CD4-positive, CD25-positive, alpha-beta regulatory T cell (primary cell): ENCODE results near the gene SLC5A7. TPM values are rescaled to one million over a fixed set of nuclear protein-coding genes. Genes with fewer than 3 reads are reported as not detected.

Experiments used
- ATAC-seq, 2 donors: fragments of 150-1000 bp; cut with Tn5 transposase; one replicate each; pipeline ENCODE4 v1.10.0; 2021; ENCODE audit warnings: low read depth in 2 of 2, moderate number of reproducible peaks in 2 of 2, moderate library complexity in 1 of 2
- DNase-seq, 3 donors: peaks; one replicate each; pipeline versions ENCODE4 v3.0.0 to v3.0.0-alpha.2; 2012 to 2022; ENCODE audit warnings: mixed read lengths in 1 of 3
- H3K27ac ChIP-seq: one replicate; pipeline ENCODE4 v1.7.0; 2013; ENCODE audit warnings: mild to moderate bottlenecking, low read length; ENCODE audit not compliant: insufficient read depth, poor library complexity, severe bottlenecking
- H3K27me3 ChIP-seq: one replicate; pipeline ENCODE4 v1.7.0; 2013; ENCODE audit warnings: low read length; ENCODE audit not compliant: control insufficient read depth, insufficient read depth
- H3K36me3 ChIP-seq: one replicate; pipeline ENCODE4 v1.7.0; 2013; ENCODE audit warnings: mild to moderate bottlenecking, low read length, moderate library complexity; ENCODE audit not compliant: control insufficient read depth, insufficient read depth
- H3K4me1 ChIP-seq: 2 replicates; pipeline ENCODE4 v1.7.0; 2013; ENCODE audit warnings: mild to moderate bottlenecking, low read length; ENCODE audit not compliant: insufficient read depth, control insufficient read depth, poor library complexity, severe bottlenecking
- H3K4me3 ChIP-seq: one replicate; pipeline ENCODE4 v1.7.0; 2013; ENCODE audit warnings: low read depth, mild to moderate bottlenecking, low read length, moderate library complexity
- H3K9me3 ChIP-seq, 2 experiments: 1 replicate in 1 of 2; 2 replicates in 1 of 2; pipeline ENCODE4 v1.7.0; 2013; ENCODE audit warnings: low read length in 2 of 2, mild to moderate bottlenecking in 1 of 2, moderate library complexity in 1 of 2; ENCODE audit not compliant: control insufficient read depth in 2 of 2
- H3K27ac Mint-ChIP-seq, 3 donors: one replicate each; pipeline ENCODE4 v1.8.0; 2020 to 2022; ENCODE audit warnings: mild to moderate bottlenecking in 3 of 3, mixed read lengths in 3 of 3, moderate library complexity in 2 of 3
- H3K27me3 Mint-ChIP-seq: one replicate; pipeline ENCODE4 v1.8.0; 2022; ENCODE audit warnings: mild to moderate bottlenecking, mixed read lengths
- H3K36me3 Mint-ChIP-seq: one replicate; pipeline ENCODE4 v1.8.0; 2020; ENCODE audit warnings: mixed read lengths
- H3K4me1 Mint-ChIP-seq, 4 donors: one replicate each; pipeline ENCODE4 v1.8.0; 2020 to 2022; ENCODE audit warnings: mixed read lengths in 4 of 4, mild to moderate bottlenecking in 1 of 4
- H3K4me3 Mint-ChIP-seq, 4 donors: one replicate each; pipeline ENCODE4 v1.8.0; 2020 to 2022; ENCODE audit warnings: mild to moderate bottlenecking in 4 of 4, mixed read lengths in 4 of 4, moderate library complexity in 3 of 4
- H3K9me3 Mint-ChIP-seq, 7 donors: one replicate each; pipeline ENCODE4 v1.8.0; 2020 to 2022; ENCODE audit warnings: mixed read lengths in 7 of 7, mild to moderate bottlenecking in 3 of 7, moderate library complexity in 2 of 7
- polyA plus RNA-seq, 4 donors: library from polyadenylated mRNA; unstranded; fragments of 300-500 nt; fragmentation: Illumina TruSeq; gene quantifications; one replicate each; pipeline ENCODE4 v1.2.3, GENCODE V29; 2021
- total RNA-seq: library from RNA; stranded (reverse); gene quantifications from one replicate; pipeline ENCODE4 v1.2.3, GENCODE V29; 2022

SLC5A7 gene
- total RNA-seq: not detected
- polyA plus RNA-seq: not detected

DNA sequence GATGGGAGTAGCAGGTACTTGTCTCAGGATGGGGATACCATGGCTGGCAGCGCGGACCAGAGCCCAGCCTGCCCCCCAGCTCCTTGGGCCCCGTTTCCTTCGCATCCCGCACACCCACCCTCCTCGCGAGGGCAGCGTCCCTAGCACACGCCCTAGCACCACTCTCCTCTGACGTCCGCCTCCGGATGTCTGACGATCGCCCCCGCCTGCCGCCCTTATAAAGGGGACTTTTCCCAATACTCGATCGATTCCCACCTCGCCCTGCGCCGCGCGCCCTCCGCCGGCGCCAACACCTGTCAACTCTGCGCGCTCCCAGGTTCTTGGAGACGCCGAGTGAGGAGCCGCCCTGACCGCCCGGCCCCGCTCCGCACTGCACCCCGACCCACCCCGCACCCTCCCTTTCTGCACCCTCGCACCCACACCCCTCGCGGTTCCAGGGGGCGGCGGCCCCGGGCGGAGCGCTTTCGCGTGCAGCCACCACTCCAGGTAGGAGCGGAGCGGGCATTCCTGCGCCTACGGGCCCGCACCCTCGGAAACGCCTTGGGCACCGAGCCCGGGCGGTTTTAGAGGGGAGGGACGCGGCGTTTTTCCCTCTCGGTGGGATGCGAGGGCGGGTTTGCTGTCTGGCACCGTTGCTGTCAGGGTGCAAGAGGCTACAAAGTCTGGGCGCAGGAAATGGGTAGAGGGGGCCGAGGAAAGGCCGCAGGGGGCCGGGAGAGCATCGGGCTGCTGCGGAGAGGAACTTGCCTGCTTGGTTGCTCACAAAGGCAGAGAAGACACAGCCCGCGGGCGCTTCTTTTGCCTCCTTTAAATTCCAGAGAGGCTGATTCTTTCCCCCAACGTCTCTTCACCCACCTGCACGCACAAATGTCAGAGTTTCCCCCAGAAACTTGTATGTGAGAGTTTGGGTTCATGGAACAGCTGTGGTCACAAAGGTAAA is at the start of gene SLC5A7:
TSS of gene SLC5A7 (plus strand) at position 247 of the 940 bp plus-strand sequence. CDS start 1,632 bp downstream, outside the sequence.
- ATAC-seq (no peak), DNase-seq (no peak)
- H3K4me3 Mint-ChIP-seq: no peak within 1 kb of the TSS
- Histone ChIP-seq H3K27me3 (no peaks in the 10 kb centered on the region), H3K4me1 (no peaks in the 10 kb centered on the region), H3K9me3 (no peaks in the 10 kb centered on the region), H3K27ac (no peak within 1 kb of the TSS), H3K4me3 (no peak within 1 kb of the TSS), H3K36me3 (no peaks in the 10 kb centered on the region)
- peaks cover 15% of the 10 kb centered on the region for H3K27me3 Mint-ChIP-seq
- no peak within 1 kb of the TSS for H3K27ac Mint-ChIP-seq
- H3K4me1 Mint-ChIP-seq: no peaks in the 10 kb centered on the region
- peaks cover 0 to 2% (median 0%) of the 10 kb centered on the region in 7 donors for H3K9me3 Mint-ChIP-seq
- H3K36me3 Mint-ChIP-seq: no peaks in the 10 kb centered on the region

DNA sequence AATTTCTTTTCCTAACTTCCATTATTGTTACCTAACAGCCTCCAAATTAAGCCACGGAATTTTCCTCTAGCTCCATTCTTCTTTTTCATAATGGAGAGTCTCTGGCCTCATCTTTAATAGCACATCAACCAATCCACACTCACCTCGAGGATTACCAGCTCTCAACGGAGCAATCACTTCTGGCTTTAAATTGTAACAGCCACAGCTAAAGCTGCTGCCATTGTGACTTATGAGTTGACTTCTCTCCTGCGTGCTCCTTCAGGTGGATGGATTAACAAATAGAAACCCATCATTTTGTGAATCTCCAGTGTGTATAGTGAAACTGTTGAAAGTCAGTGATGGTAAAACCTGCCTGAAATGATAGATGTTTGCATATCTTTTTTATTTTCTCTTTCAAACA is 24.9 kb upstream of the SLC5A7 start:
- Mint-ChIP-seq H3K4me1 (no peaks in the 10 kb centered on the region), H3K9me3 (peaks cover 0 to 3% (median 0%) of the 10 kb centered on the region in 7 donors), H3K36me3 (no peaks in the 10 kb centered on the region), H3K27ac (no peak overlapping the region), H3K4me3 (no peak overlapping the region), H3K27me3 (no peaks in the 10 kb centered on the region)
- no peak for ATAC-seq
- no peak for DNase-seq
- no peaks in the 10 kb centered on the region for H3K4me1 ChIP-seq
- H3K9me3 ChIP-seq: no peaks in the 10 kb centered on the region
- H3K27me3 ChIP-seq: no peaks in the 10 kb centered on the region
- H3K36me3 ChIP-seq: no peaks in the 10 kb centered on the region
- no peak overlapping the region for H3K27ac ChIP-seq
- H3K4me3 ChIP-seq: no peak overlapping the region

DNA sequence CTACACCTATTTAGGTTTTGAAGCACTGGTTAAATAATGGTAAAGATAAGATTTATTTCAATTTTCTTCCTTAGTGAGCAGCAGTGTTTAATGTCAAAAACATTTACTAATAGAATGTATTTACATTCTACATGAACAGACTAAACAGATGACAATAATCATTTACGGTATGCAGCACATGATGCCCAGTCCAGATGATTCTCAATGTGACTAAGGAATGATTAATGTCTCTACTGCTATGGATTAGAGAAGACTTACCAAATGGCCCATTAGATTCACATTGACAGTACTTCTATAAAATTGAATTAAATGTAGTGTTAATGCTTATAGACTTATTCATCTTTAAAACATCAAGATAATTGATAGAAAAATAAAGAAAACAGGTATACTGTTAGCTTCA is 22.1 kb upstream of the SLC5A7 start:
- no peaks in the 10 kb centered on the region for H3K27me3 ChIP-seq
- H3K27me3 Mint-ChIP-seq: no peaks in the 10 kb centered on the region
- ATAC-seq (no peak), DNase-seq (no peak)
- H3K4me3 ChIP-seq: no peak overlapping the region
- H3K36me3 Mint-ChIP-seq: no peaks in the 10 kb centered on the region
- H3K9me3 Mint-ChIP-seq: peaks cover 0 to 6% (median 1%) of the 10 kb centered on the region in 7 donors
- no peaks in the 10 kb centered on the region for H3K9me3 ChIP-seq
- no peak overlapping the region for H3K4me3 Mint-ChIP-seq
- no peak overlapping the region for H3K27ac Mint-ChIP-seq
- no peaks in the 10 kb centered on the region for H3K4me1 ChIP-seq
- no peak overlapping the region for H3K27ac ChIP-seq
- H3K4me1 Mint-ChIP-seq: no peaks in the 10 kb centered on the region
- H3K36me3 ChIP-seq: no peaks in the 10 kb centered on the region

DNA sequence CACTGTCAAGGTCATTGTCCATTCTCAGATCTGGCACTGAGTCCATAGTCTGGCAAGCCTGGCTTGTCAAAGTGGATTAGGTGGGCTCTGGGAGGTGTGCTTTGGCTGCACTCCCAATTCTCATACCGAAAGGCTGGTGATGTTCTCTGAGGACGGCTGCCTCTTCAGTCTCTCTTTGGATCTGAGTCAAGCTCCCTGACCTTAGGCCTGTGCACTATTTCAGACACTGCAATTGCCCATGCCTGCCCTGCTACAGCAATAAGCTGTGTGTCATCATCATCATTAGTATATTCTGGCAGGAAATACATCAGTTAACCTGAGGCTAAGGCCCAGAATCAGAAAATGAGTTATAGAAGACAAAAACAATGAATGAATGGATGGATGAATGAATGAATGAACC is 1.6 kb upstream of the SLC5A7 start:
- Mint-ChIP-seq H3K27me3 (peaks cover 15% of the 10 kb centered on the region), H3K9me3 (peaks cover 0 to 2% (median 0%) of the 10 kb centered on the region in 7 donors), H3K4me1 (no peaks in the 10 kb centered on the region), H3K4me3 (no peak overlapping the region), H3K27ac (no peak overlapping the region), H3K36me3 (no peaks in the 10 kb centered on the region)
- no peaks in the 10 kb centered on the region for H3K4me1 ChIP-seq
- DNase-seq (no peak), ATAC-seq (no peak)
- no peaks in the 10 kb centered on the region for H3K27me3 ChIP-seq
- no peaks in the 10 kb centered on the region for H3K9me3 ChIP-seq
- no peak overlapping the region for H3K4me3 ChIP-seq
- no peak overlapping the region for H3K27ac ChIP-seq
- no peaks in the 10 kb centered on the region for H3K36me3 ChIP-seq

DNA sequence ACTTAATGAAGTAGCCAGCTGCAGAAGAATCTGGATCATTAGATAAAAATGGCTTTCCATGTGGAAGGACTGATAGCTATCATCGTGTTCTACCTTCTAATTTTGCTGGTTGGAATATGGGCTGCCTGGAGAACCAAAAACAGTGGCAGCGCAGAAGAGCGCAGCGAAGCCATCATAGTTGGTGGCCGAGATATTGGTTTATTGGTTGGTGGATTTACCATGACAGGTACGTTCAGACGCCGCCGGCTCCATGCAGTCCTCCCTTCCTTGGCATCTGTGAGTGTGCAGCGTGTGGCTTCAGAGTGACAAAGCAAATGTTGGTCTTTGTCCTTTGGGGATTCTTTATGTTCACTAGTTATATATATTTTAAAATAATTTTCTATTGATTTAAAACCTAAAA is 1.8 kb downstream of the SLC5A7 start:
- Histone ChIP-seq H3K27ac (no peak overlapping the region), H3K36me3 (no peaks in the 10 kb centered on the region), H3K9me3 (no peaks in the 10 kb centered on the region), H3K4me1 (no peaks in the 10 kb centered on the region), H3K27me3 (no peaks in the 10 kb centered on the region), H3K4me3 (no peak overlapping the region)
- Mint-ChIP-seq H3K27me3 (peaks cover 15% of the 10 kb centered on the region), H3K27ac (no peak overlapping the region), H3K4me1 (no peaks in the 10 kb centered on the region), H3K4me3 (no peak overlapping the region), H3K9me3 (peaks cover 0 to 2% (median 0%) of the 10 kb centered on the region in 7 donors), H3K36me3 (no peaks in the 10 kb centered on the region)
- ATAC-seq: no peak
- DNase-seq: no peak

DNA sequence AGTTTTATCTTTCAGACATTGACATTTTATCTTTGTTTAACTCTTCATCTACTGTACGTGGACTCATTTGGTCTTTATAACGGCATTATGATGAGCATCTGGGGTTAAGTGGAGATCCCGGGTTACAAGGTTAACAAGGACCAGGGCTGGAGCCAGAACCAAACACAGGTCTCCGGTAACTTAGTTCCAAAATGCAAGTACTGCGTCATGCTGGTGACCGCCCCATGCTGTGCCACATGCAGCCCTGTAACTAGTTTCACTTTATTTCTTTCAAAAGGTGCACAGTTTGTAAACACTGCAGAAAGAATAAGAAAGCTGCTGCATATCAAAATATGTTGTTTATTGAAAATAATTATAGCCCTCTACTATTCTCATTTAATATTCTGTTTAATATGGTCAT is 3.1 kb downstream of the SLC5A7 start:
- DNase-seq (no peak), ATAC-seq (no peak)
- H3K4me1 ChIP-seq: no peaks in the 10 kb centered on the region
- no peaks in the 10 kb centered on the region for H3K27me3 ChIP-seq
- H3K9me3 ChIP-seq: no peaks in the 10 kb centered on the region
- Mint-ChIP-seq H3K4me3 (no peak overlapping the region), H3K9me3 (peaks cover 0 to 2% (median 0%) of the 10 kb centered on the region in 7 donors), H3K4me1 (no peaks in the 10 kb centered on the region), H3K27ac (no peak overlapping the region), H3K27me3 (peaks cover 9% of the 10 kb centered on the region), H3K36me3 (no peaks in the 10 kb centered on the region)
- H3K4me3 ChIP-seq: no peak overlapping the region
- H3K27ac ChIP-seq: no peak overlapping the region
- H3K36me3 ChIP-seq: no peaks in the 10 kb centered on the region

DNA sequence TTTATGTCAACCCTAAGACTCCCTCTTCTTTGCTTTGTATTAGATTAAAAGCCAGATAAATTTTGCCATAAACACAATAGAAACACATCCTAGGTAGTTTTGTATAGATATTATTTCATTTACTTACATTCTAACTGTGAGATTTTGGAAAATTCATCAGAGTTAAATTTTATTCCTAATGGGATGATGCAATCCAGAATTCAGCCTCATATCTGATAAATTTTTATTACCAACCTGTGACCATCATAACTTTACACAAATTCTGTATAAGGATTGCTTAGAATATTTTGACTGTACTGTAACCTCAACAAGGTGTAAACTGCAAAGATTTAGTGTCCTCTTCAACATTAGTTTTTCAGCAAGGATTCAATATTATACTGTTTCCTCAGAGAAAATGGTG is 4.4 kb downstream of the SLC5A7 start:
- H3K27ac ChIP-seq: no peak overlapping the region
- H3K27me3 Mint-ChIP-seq: peaks cover 9% of the 10 kb centered on the region
- H3K9me3 Mint-ChIP-seq: peaks cover 0 to 2% (median 0%) of the 10 kb centered on the region in 7 donors
- ATAC-seq (no peak), DNase-seq (no peak)
- H3K27ac Mint-ChIP-seq: no peak overlapping the region
- no peaks in the 10 kb centered on the region for H3K27me3 ChIP-seq
- no peak overlapping the region for H3K4me3 Mint-ChIP-seq
- no peaks in the 10 kb centered on the region for H3K4me1 ChIP-seq
- no peaks in the 10 kb centered on the region for H3K36me3 Mint-ChIP-seq
- no peaks in the 10 kb centered on the region for H3K4me1 Mint-ChIP-seq
- H3K9me3 ChIP-seq: no peaks in the 10 kb centered on the region
- no peak overlapping the region for H3K4me3 ChIP-seq
- no peaks in the 10 kb centered on the region for H3K36me3 ChIP-seq

DNA sequence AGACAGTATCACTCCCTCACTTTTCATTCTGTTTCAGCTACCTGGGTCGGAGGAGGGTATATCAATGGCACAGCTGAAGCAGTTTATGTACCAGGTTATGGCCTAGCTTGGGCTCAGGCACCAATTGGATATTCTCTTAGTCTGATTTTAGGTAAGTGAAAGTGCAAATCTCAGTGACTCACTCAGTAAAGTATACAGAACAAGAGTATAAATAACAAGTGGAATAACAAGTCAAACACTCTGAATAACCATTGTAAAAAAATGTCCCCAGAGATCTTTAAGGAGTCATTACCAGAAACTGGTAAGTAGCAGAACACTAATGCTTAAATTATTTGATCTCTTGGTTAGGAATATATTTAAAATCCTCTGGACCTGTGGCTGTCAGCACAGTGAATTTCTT is 5.7 kb downstream of the SLC5A7 start:
- DNase-seq: no peak
- Histone ChIP-seq H3K27me3 (no peaks in the 10 kb centered on the region), H3K9me3 (no peaks in the 10 kb centered on the region), H3K36me3 (no peaks in the 10 kb centered on the region), H3K4me3 (no peak overlapping the region), H3K4me1 (no peaks in the 10 kb centered on the region), H3K27ac (no peak overlapping the region)
- Mint-ChIP-seq H3K27me3 (peaks cover 9% of the 10 kb centered on the region), H3K4me1 (no peaks in the 10 kb centered on the region), H3K27ac (no peak overlapping the region), H3K4me3 (no peak overlapping the region), H3K9me3 (peaks cover 0 to 2% (median 0%) of the 10 kb centered on the region in 7 donors), H3K36me3 (no peaks in the 10 kb centered on the region)
- ATAC-seq: no peak
